Mononuclear cell (primary cell): ENCODE measurements around the gene NTM. TPM values are rescaled to one million over a fixed set of nuclear protein-coding genes. Genes with fewer than 3 reads are reported as not detected.
"Not testable (repeated sequence)": the region's sequence is repeated elsewhere in the genome, so short reads cannot be mapped to it uniquely, and the experiment has no call there.

ENCODE experiments used
- H3K27me3 ChIP-seq: 2 replicates; pipeline ENCODE4 v1.6.0; 2011; ENCODE audit warnings: low read length, control low read depth; ENCODE audit not compliant: insufficient read depth
- H3K4me1 ChIP-seq: 2 replicates; pipeline ENCODE4 v1.5.1; 2011; ENCODE audit warnings: mild to moderate bottlenecking, low read length, control low read depth; ENCODE audit not compliant: insufficient read depth
- H3K4me3 ChIP-seq: 2 replicates; pipeline ENCODE4 v1.5.1; 2011; ENCODE audit warnings: mild to moderate bottlenecking, low read length, moderate library complexity
- H3K9me3 ChIP-seq: 2 replicates; pipeline ENCODE4 v1.5.1; 2011; ENCODE audit warnings: low read depth, mild to moderate bottlenecking, control low read depth, low read length
- total RNA-seq: library from RNA; depleted of rRNA; stranded (reverse); fragments of >200 nt; gene quantifications from one replicate; pipeline ENCODE4 v1.2.3, GENCODE V29; 2012

Gene NTM
- total RNA-seq, 1 donor: not detected

- Histone ChIP-seq H3K27me3 (no peaks in the 10 kb centered on the region), H3K4me3 (no peak overlapping the region)
Measured at GRCh38 chr11:131672191-131672590, 301.8 kb downstream of the NTM start.

GRCh38 chr11:131674051-131674755 is 303.8 kb downstream of the NTM start:
- Histone ChIP-seq H3K4me1 (no peaks in the 10 kb centered on the region), H3K9me3 (no peaks in the 10 kb centered on the region), H3K27me3 (no peaks in the 10 kb centered on the region), H3K4me3 (no peak overlapping the region)

More at GRCh38 chr11:131672191-131672590, 301.8 kb downstream of the NTM start:
- Histone ChIP-seq H3K9me3 (no peaks in the 10 kb centered on the region), H3K4me1 (peaks cover 9% of the 10 kb centered on the region)

- Histone ChIP-seq H3K9me3 (no peaks in the 10 kb centered on the region), H3K4me1 (no peaks in the 10 kb centered on the region), H3K27me3 (no peaks in the 10 kb centered on the region), H3K4me3 (no peak overlapping the region)
Measured at GRCh38 chr11:131675121-131675888, 304.9 kb downstream of the NTM start.

- Histone ChIP-seq H3K4me1 (no peaks in the 10 kb centered on the region), H3K9me3 (no peaks in the 10 kb centered on the region), H3K4me3 (no peak overlapping the region), H3K27me3 (no peaks in the 10 kb centered on the region)
Measured at GRCh38 chr11:131677828-131678470, 307.5 kb downstream of the NTM start.

- H3K4me1 ChIP-seq: no peaks in the 10 kb centered on the region
- no peaks in the 10 kb centered on the region for H3K27me3 ChIP-seq
- H3K9me3 ChIP-seq: no peaks in the 10 kb centered on the region
- no peak overlapping the region for H3K4me3 ChIP-seq
Measured at GRCh38 chr11:131678658-131679340, 308.4 kb downstream of the NTM start.

- not testable (repeated sequence) for H3K9me3 ChIP-seq, H3K27me3 ChIP-seq, H3K4me1 ChIP-seq, H3K4me3 ChIP-seq
Measured at GRCh38 chr11:131680448-131680847, 310.0 kb downstream of the NTM start.

- Histone ChIP-seq H3K9me3 (no peaks in the 10 kb centered on the region), H3K27me3 (no peaks in the 10 kb centered on the region)
Measured at GRCh38 chr11:131681920-131682319, 311.5 kb downstream of the NTM start.

GRCh38 chr11:131682373-131683015 is 312.1 kb downstream of the NTM start:
- Histone ChIP-seq H3K27me3 (no peaks in the 10 kb centered on the region), H3K4me1 (no peaks in the 10 kb centered on the region), H3K4me3 (no peak overlapping the region), H3K9me3 (no peaks in the 10 kb centered on the region)

More at GRCh38 chr11:131681920-131682319, 311.5 kb downstream of the NTM start:
- Histone ChIP-seq H3K4me3 (no peak overlapping the region), H3K4me1 (no peaks in the 10 kb centered on the region)

GRCh38 chr11:131683131-131683530 is 312.7 kb downstream of the NTM start:
- Histone ChIP-seq H3K4me1 (no peaks in the 10 kb centered on the region), H3K9me3 (no peaks in the 10 kb centered on the region), H3K27me3 (no peaks in the 10 kb centered on the region), H3K4me3 (no peak overlapping the region)

GRCh38 chr11:131683666-131684065 is 313.3 kb downstream of the NTM start:
- no peaks in the 10 kb centered on the region for H3K27me3 ChIP-seq
- no peak overlapping the region for H3K4me3 ChIP-seq
- H3K4me1 ChIP-seq: no peaks in the 10 kb centered on the region
- no peaks in the 10 kb centered on the region for H3K9me3 ChIP-seq

GRCh38 chr11:131684111-131685060 is 314.0 kb downstream of the NTM start:
- no peaks in the 10 kb centered on the region for H3K4me1 ChIP-seq
- H3K9me3 ChIP-seq: no peaks in the 10 kb centered on the region
- H3K27me3 ChIP-seq: no peaks in the 10 kb centered on the region
- no peak overlapping the region for H3K4me3 ChIP-seq

- H3K4me3 ChIP-seq: no peak overlapping the region
- no peaks in the 10 kb centered on the region for H3K9me3 ChIP-seq
- no peaks in the 10 kb centered on the region for H3K4me1 ChIP-seq
- no peaks in the 10 kb centered on the region for H3K27me3 ChIP-seq
Measured at GRCh38 chr11:131685206-131685605, 314.8 kb downstream of the NTM start.

GRCh38 chr11:131685906-131686305 is 315.5 kb downstream of the NTM start:
- H3K4me1 ChIP-seq: no peaks in the 10 kb centered on the region
- no peaks in the 10 kb centered on the region for H3K27me3 ChIP-seq
- no peak overlapping the region for H3K4me3 ChIP-seq
- no peaks in the 10 kb centered on the region for H3K9me3 ChIP-seq

GRCh38 chr11:131686836-131687235 is 316.4 kb downstream of the NTM start:
- no peaks in the 10 kb centered on the region for H3K27me3 ChIP-seq
- no peaks in the 10 kb centered on the region for H3K9me3 ChIP-seq
- H3K4me1 ChIP-seq: no peaks in the 10 kb centered on the region
- H3K4me3 ChIP-seq: no peak overlapping the region
